Measurements from ENCODE around the gene CPA1. TPM values are rescaled to one million over a fixed set of nuclear protein-coding genes. Genes with fewer than 3 reads are reported as not detected.

CPA1 gene
- total and polyA plus RNA-seq, 12 donors = 0.35 to 3.8 (median 2.7) TPM; not detected in 4

DNA sequence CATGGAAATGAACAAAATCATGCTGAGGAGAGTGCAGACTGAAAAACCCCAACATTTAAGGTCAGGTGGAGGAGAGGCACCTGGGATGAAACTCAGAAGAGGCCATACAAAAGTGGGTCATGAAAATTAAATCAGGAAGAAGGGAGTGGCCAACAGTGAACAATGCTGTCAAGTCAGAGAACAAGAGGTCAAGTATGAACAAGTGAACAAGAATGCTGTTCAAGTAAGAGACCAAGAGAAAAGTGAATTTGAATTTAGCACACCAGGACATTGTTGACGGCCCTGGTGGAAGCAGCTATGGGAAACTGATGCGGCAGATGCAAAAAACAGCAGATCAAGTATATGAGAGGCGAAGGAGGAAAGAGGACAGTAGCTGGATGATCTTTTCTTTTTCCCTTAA lies 52.6 kb downstream of the CPA1 start:
- Histone ChIP-seq H3K4me3 (no peak overlapping the region), H3K27ac (peak overlapping the region in 2 of 10 donors; percentile 7 to 72), H3K27me3 (no peaks in the 10 kb centered on the region), H3K4me1 (peaks cover 0 to 47% (median 27%) of the 10 kb centered on the region in 9 donors), H3K36me3 (no peaks in the 10 kb centered on the region), H3K9me3 (no peaks in the 10 kb centered on the region)
- no peak for DNase-seq
- no peak for ATAC-seq
- intact Hi-C loops (cut with DNase I) = loop anchor here in 2 of 10 donors (5.0 to 10.0 kb wide), 3 partner anchors 78 to 239 kb away; no protein-coding TSS in a partner anchor
- WGBS, 2 donors = 56 to 69% methylated on average over 3 of the region's 3 CpGs
- TF ChIP-seq, protein P1, sequence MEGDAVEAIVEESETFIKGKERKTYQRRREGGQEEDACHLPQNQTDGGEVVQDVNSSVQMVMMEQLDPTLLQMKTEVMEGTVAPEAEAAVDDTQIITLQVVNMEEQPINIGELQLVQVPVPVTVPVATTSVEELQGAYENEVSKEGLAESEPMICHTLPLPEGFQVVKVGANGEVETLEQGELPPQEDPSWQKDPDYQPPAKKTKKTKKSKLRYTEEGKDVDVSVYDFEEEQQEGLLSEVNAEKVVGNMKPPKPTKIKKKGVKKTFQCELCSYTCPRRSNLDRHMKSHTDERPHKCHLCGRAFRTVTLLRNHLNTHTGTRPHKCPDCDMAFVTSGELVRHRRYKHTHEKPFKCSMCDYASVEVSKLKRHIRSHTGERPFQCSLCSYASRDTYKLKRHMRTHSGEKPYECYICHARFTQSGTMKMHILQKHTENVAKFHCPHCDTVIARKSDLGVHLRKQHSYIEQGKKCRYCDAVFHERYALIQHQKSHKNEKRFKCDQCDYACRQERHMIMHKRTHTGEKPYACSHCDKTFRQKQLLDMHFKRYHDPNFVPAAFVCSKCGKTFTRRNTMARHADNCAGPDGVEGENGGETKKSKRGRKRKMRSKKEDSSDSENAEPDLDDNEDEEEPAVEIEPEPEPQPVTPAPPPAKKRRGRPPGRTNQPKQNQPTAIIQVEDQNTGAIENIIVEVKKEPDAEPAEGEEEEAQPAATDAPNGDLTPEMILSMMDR (IDR thresholded peaks at IDR 0.05) = no peak

DNA sequence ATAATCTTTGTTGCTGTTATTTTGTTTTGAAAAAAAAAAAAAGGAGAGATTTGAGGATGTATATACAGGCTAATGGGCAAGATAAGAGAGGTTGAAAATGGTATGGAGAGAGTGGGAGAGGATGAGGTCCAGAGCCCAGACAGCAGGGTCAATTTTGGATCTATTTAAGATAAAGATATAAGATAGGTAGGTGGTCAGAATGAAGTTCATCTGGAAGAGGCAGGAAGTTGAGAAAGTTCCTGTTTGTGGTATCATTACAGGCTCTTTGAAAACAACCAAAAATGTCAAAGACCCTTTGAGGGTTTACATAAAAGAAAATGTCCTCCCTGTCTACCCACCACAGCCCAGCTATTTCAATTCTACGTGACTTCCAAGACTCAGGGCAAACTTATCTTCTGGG lies 53.0 kb downstream of the CPA1 start:
- Histone ChIP-seq H3K27me3 (no peaks in the 10 kb centered on the region), H3K4me3 (no peak overlapping the region), H3K36me3 (no peaks in the 10 kb centered on the region), H3K9me3 (no peaks in the 10 kb centered on the region), H3K4me1 (peaks cover 0 to 47% (median 27%) of the 10 kb centered on the region in 9 donors), H3K27ac (peak overlapping the region in 3 of 10 donors; percentile 7 to 72 (median 14))
- WGBS, 2 donors = 92 to 97% methylated on average over 1 of the region's 1 CpG
- DNase-seq (no peak), ATAC-seq (no peak)
- TF ChIP-seq, protein P1 (IDR thresholded peaks at IDR 0.05) = no peak
- intact Hi-C loops (cut with DNase I) = loop anchor here in 2 of 10 donors (5.0 to 10.0 kb wide), 3 partner anchors 78 to 239 kb away; no protein-coding TSS in a partner anchor

DNA sequence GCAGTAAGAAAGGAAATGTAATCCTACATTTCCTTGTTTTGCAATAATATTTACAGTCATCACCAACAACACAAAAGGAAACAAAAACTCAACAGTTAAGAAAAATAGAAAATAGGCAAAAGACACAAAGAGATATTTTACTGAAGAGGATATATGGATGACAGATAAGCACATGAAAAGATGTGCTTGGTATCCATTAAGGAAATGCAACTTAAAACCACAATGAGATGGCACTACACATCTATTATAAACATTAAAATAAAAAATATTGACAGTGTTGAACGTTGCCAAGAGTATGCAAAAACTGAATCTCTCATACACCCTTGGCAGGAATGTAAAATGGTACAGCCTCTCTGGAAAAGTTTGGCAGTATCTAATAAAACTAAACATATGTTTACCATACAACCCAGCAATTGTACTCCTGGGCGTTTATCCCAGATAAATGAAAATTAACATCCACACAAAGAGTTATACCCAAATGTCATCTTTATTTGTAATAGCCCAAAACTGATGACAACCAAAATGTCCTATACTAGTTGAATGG lies 55.1 kb downstream of the CPA1 start:
- ATAC-seq (no peak), DNase-seq (no peak)
- H3K27ac ChIP-seq = no peak overlapping the region
- peaks cover 0 to 50% (median 24%) of the 10 kb centered on the region in 9 donors for H3K4me1 ChIP-seq
- intact Hi-C loops (cut with DNase I) = loop anchor here in 1 of 10 donors (10.0 kb wide), 2 partner anchors 81 to 161 kb away; no protein-coding TSS in a partner anchor
- H3K4me3 ChIP-seq = no peak overlapping the region
- no peaks in the 10 kb centered on the region for H3K9me3 ChIP-seq
- H3K27me3 ChIP-seq = no peaks in the 10 kb centered on the region
- no peaks in the 10 kb centered on the region for H3K36me3 ChIP-seq
- TF ChIP-seq, protein P1 (IDR thresholded peaks at IDR 0.05) = no peak
- WGBS, 2 donors = 70 to 78% methylated on average over 2 of the region's 2 CpGs

DNA sequence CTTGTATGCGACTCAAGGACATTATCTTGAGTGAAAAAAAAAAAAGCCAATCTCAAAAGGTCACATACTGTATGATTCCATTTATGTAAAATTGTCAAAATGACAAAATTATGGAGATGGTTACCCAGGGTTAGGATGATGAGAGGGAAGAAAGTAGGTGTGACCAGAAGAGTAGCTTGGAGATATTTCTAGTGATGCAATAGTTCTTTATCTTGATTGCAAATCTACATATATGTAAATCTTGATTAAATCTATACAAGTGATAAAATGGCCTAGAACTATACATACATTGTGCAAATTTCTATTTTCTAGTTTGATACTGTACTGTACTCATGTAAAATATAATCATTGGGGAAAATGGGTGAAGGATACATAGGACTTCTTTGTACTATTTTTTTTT lies 56.0 kb downstream of the CPA1 start:
- 96 to 97% methylated on average over 1 of the region's 1 CpG for WGBS, 2 donors
- intact Hi-C loops (cut with DNase I) = loop anchor here in 1 of 10 donors (10.0 kb wide), 2 partner anchors 81 to 161 kb away; no protein-coding TSS in a partner anchor
- Histone ChIP-seq H3K27ac (no peak overlapping the region), H3K9me3 (no peaks in the 10 kb centered on the region), H3K4me1 (peaks cover 0 to 44% (median 18%) of the 10 kb centered on the region in 9 donors), H3K36me3 (no peaks in the 10 kb centered on the region), H3K27me3 (no peaks in the 10 kb centered on the region), H3K4me3 (no peak overlapping the region)
- ATAC-seq (no peak), DNase-seq (no peak)
- TF ChIP-seq, protein P1 (IDR thresholded peaks at IDR 0.05) = no peak

Other genes starting within 250 kb of the CPA1 start
- 10 to 100 TPM in 8 of 10 donors, 1 to 10 TPM in 2; 7.7 to 14.7 (median 12.6) TPM for gene TMEM209, start 175.1 kb upstream of the CPA1 start, total RNA-seq
- 1 to 10 TPM; 5.9 to 6.4 TPM for gene TMEM209, start 175.1 kb upstream of the CPA1 start, polyA plus RNA-seq
- gene SSMEM1, start 172.6 kb upstream of the CPA1 start, total RNA-seq = not detected
- not detected for gene SSMEM1, start 172.6 kb upstream of the CPA1 start, polyA plus RNA-seq
- 1 to 10 TPM in 1 of 10 donors, under 1 TPM in 6, not detected in 3; 0.60 to 1.1 (median 0.91) TPM for gene CPA2, start 113.6 kb upstream of the CPA1 start, total RNA-seq
- gene CPA2, start 113.6 kb upstream of the CPA1 start, polyA plus RNA-seq = under 1 TPM in 1 of 2 donors, not detected in 1; 0.23 TPM
- 1 to 10 TPM in 1 of 10 donors, under 1 TPM in 3, not detected in 6; 0.27 to 2.7 (median 0.47) TPM for gene CPA4, start 87.3 kb upstream of the CPA1 start, total RNA-seq
- under 1 TPM in 1 of 2 donors, not detected in 1; 0.04 TPM for gene CPA4, start 87.3 kb upstream of the CPA1 start, polyA plus RNA-seq
- not detected for gene CPA5, start 35.7 kb upstream of the CPA1 start, total RNA-seq
- gene CPA5, start 35.7 kb upstream of the CPA1 start, polyA plus RNA-seq = under 1 TPM in 1 of 2 donors, not detected in 1; 0.06 TPM
- 1 to 10 TPM; 3.1 to 6.3 (median 4.7) TPM for gene CEP41, start 60.5 kb downstream of the CPA1 start, total RNA-seq
- gene CEP41, start 60.5 kb downstream of the CPA1 start, polyA plus RNA-seq = 1 to 10 TPM; 2.2 to 5.4 TPM
- gene MEST, start 111.6 kb downstream of the CPA1 start, total RNA-seq = 10 to 100 TPM in 2 of 10 donors, 1 to 10 TPM in 8; 1.5 to 26.2 (median 5.9) TPM
- 1 to 10 TPM; 4.4 to 4.5 TPM for gene MEST, start 111.6 kb downstream of the CPA1 start, polyA plus RNA-seq

All from heart right ventricle (tissue), 16 donors.